ENCODE data around the gene MCCD1.
A peak's percentile ranks its signal among the peaks of the same experiment; 100 is the strongest.
"Not testable (repeated sequence)": the region's sequence is repeated elsewhere in the genome, so short reads cannot be mapped to it uniquely, and the experiment has no call there.

MCCD1 gene

GRCh38 chr6:31548544-31548873, 19.7 kb downstream of the MCCD1 start:
- DNase-seq (ENCODE audit: insufficient read length, low spot score) (no peak), FAIRE-seq (no peak)
- TF ChIP-seq POLR2AphosphoS5 (IDR thresholded peaks at IDR 0.05; ENCODE audit: low read depth, low read length) (no peak), PAX5 (IDR thresholded peaks at IDR 0.05; ENCODE audit: insufficient read depth, low read length, severe bottlenecking) (no peak), SPI1 (IDR thresholded peaks at IDR 0.05; ENCODE audit: low read depth, low read length) (no peak)

DNA sequence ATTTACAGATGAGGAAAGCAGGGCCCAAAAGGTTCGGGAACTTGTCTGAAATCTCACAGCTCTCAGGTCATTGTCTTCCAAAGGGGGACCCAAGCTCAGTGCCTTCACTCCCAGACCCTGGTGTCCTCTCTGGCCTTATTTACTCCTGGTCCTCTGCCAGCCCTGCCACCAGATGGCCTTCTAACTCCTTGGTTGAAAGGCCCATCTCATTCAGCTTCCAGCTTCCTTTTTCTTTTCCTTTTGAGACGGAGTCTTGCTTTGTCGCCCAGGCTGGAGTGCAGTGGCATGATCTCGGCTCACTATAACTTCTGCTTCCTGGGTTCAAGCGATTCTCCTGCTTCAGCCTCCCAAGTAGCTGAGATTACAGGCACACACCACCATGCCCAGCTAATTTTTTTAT, 22.6 kb downstream of the MCCD1 start:
- DNase-seq (ENCODE audit: insufficient read length, low spot score): not testable (repeated sequence)
- FAIRE-seq: peak; percentile 81

DNA sequence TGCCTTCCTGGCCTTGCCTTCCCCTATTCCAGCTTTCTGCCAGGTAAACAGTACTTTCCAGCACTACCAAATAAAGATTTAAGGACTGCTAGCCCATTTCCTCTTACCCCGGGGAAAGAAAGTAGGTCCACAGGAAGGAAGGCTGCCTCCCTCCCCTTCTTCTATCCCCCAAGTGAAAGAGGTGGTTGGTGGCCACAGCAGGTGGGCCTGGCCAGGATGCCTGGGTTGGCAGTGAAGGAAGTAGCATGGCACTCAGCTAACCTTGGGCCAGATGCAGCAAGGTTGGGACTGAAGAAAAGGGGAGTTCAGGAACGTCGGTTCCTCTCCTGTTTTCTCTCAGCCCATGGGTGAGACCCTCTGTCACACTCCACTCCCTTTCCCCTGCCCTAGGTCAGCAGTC, 27.5 kb downstream of the MCCD1 start:
- DNase-seq (ENCODE audit: insufficient read length, low spot score) (no peak), FAIRE-seq (peak; percentile 80)
- TF ChIP-seq TAF1 (IDR thresholded peaks at IDR 0.05; ENCODE audit: low read depth, low read length): no peak
- TF ChIP-seq SPI1 (IDR thresholded peaks at IDR 0.05; ENCODE audit: low read depth, low read length): no peak
- no peak for TF ChIP-seq POLR2A (IDR thresholded peaks at IDR 0.05; ENCODE audit: low read depth, low read length)
- TF ChIP-seq PAX5 (IDR thresholded peaks at IDR 0.05; ENCODE audit: insufficient read depth, low read length, severe bottlenecking): no peak
- TF ChIP-seq POLR2AphosphoS5 (IDR thresholded peaks at IDR 0.05; ENCODE audit: low read depth, low read length): no peak

GRCh38 chr6:31557443-31558317, 28.9 kb downstream of the MCCD1 start:
- FAIRE-seq (no peak), DNase-seq (ENCODE audit: insufficient read length, low spot score) (no peak)
- TF ChIP-seq TAF1 (IDR thresholded peaks at IDR 0.05; ENCODE audit: low read depth, low read length): no peak
- no peak for TF ChIP-seq POLR2A (IDR thresholded peaks at IDR 0.05; ENCODE audit: low read depth, low read length)
- TF ChIP-seq SPI1 (IDR thresholded peaks at IDR 0.05; ENCODE audit: low read depth, low read length): no peak
- TF ChIP-seq PAX5 (IDR thresholded peaks at IDR 0.05; ENCODE audit: insufficient read depth, low read length, severe bottlenecking): no peak
- no peak for TF ChIP-seq POLR2AphosphoS5 (IDR thresholded peaks at IDR 0.05; ENCODE audit: low read depth, low read length)
- no peak for TF ChIP-seq POU2F2 (IDR thresholded peaks at IDR 0.05; ENCODE audit: low read depth, low read length)

DNA sequence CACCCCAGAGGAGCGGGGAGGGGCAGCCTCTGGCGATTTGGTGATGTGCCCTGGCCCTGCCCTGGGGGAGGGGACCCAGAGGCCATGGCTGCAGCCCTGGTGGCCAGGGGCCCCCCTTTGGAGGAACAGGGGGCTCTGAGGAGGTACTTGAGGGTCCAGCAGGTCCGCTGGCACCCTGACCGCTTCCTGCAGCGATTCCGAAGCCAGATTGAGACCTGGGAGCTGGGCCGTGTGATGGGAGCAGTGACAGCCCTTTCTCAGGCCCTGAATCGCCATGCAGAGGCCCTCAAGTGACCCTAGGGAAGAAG, 29.5 kb downstream of the MCCD1 start:
- TF ChIP-seq POLR2A (IDR thresholded peaks at IDR 0.05; ENCODE audit: low read depth, low read length) (no peak), PAX5 (IDR thresholded peaks at IDR 0.05; ENCODE audit: insufficient read depth, low read length, severe bottlenecking) (no peak), TAF1 (IDR thresholded peaks at IDR 0.05; ENCODE audit: low read depth, low read length) (no peak), POLR2AphosphoS5 (IDR thresholded peaks at IDR 0.05; ENCODE audit: low read depth, low read length) (no peak), POU2F2 (IDR thresholded peaks at IDR 0.05; ENCODE audit: low read depth, low read length) (no peak), SPI1 (IDR thresholded peaks at IDR 0.05; ENCODE audit: low read depth, low read length) (no peak)
- DNase-seq (ENCODE audit: insufficient read length, low spot score): no peak
- FAIRE-seq: no peak

- DNase-seq (ENCODE audit: insufficient read length, low spot score): peak; percentile 71
- TF ChIP-seq SPI1 (IDR thresholded peaks at IDR 0.05; ENCODE audit: low read depth, low read length) (peak; percentile 67), POLR2A (IDR thresholded peaks at IDR 0.05; ENCODE audit: low read depth, low read length) (peak; percentile 91), POU2F2 (IDR thresholded peaks at IDR 0.05; ENCODE audit: low read depth, low read length) (peak; percentile 95), TAF1 (IDR thresholded peaks at IDR 0.05; ENCODE audit: low read depth, low read length) (peak; percentile 59), PAX5 (IDR thresholded peaks at IDR 0.05; ENCODE audit: insufficient read depth, low read length, severe bottlenecking) (no peak), POLR2AphosphoS5 (IDR thresholded peaks at IDR 0.05; ENCODE audit: low read depth, low read length) (peak; percentile 83)
- FAIRE-seq: no peak
These were observed 30.1 kb downstream of the MCCD1 start for GRCh38 chr6:31558631-31559500.

- FAIRE-seq: no peak
- TF ChIP-seq POLR2AphosphoS5 (IDR thresholded peaks at IDR 0.05; ENCODE audit: low read depth, low read length) (no peak; the same call in 1 of the 2 replicates), POU2F2 (IDR thresholded peaks at IDR 0.05; ENCODE audit: low read depth, low read length) (no peak), TAF1 (IDR thresholded peaks at IDR 0.05; ENCODE audit: low read depth, low read length) (no peak), PAX5 (IDR thresholded peaks at IDR 0.05; ENCODE audit: insufficient read depth, low read length, severe bottlenecking) (no peak), SPI1 (IDR thresholded peaks at IDR 0.05; ENCODE audit: low read depth, low read length) (no peak), POLR2A (IDR thresholded peaks at IDR 0.05; ENCODE audit: low read depth, low read length) (no peak)
- no peak for DNase-seq (ENCODE audit: insufficient read length, low spot score)
These were observed 30.8 kb downstream of the MCCD1 start for GRCh38 chr6:31559606-31559957.

- DNase-seq (ENCODE audit: insufficient read length, low spot score) (no peak), FAIRE-seq (peak; percentile 96)
- TF ChIP-seq POU2F2 (IDR thresholded peaks at IDR 0.05; ENCODE audit: low read depth, low read length): peak; percentile 79; the same call in 1 of the 2 replicates
- peak; percentile 75 for TF ChIP-seq TAF1 (IDR thresholded peaks at IDR 0.05; ENCODE audit: low read depth, low read length)
- TF ChIP-seq POLR2AphosphoS5 (IDR thresholded peaks at IDR 0.05; ENCODE audit: low read depth, low read length): peak; percentile 56
- peak; percentile 61; the same call in 1 of the 2 replicates for TF ChIP-seq POLR2A (IDR thresholded peaks at IDR 0.05; ENCODE audit: low read depth, low read length)
- no peak for TF ChIP-seq PAX5 (IDR thresholded peaks at IDR 0.05; ENCODE audit: insufficient read depth, low read length, severe bottlenecking)
- peak; percentile 82 for TF ChIP-seq SPI1 (IDR thresholded peaks at IDR 0.05; ENCODE audit: low read depth, low read length)
These were observed 31.4 kb downstream of the MCCD1 start for GRCh38 chr6:31559958-31560696.

- TF ChIP-seq POLR2AphosphoS5 (IDR thresholded peaks at IDR 0.05; ENCODE audit: low read depth, low read length): no peak
- TF ChIP-seq POU2F2 (IDR thresholded peaks at IDR 0.05; ENCODE audit: low read depth, low read length): no peak
- TF ChIP-seq TAF1 (IDR thresholded peaks at IDR 0.05; ENCODE audit: low read depth, low read length): no peak
- TF ChIP-seq SPI1 (IDR thresholded peaks at IDR 0.05; ENCODE audit: low read depth, low read length): no peak
- no peak for TF ChIP-seq POLR2A (IDR thresholded peaks at IDR 0.05; ENCODE audit: low read depth, low read length)
- TF ChIP-seq PAX5 (IDR thresholded peaks at IDR 0.05; ENCODE audit: insufficient read depth, low read length, severe bottlenecking): no peak
- FAIRE-seq: no peak
These were observed 31.9 kb downstream of the MCCD1 start for GRCh38 chr6:31560697-31561058.

More at GRCh38 chr6:31560697-31561058, 31.9 kb downstream of the MCCD1 start:
- no peak for DNase-seq (ENCODE audit: insufficient read length, low spot score)
